Measurements from ENCODE around the gene SPG7.

The SPG7 gene

DNA sequence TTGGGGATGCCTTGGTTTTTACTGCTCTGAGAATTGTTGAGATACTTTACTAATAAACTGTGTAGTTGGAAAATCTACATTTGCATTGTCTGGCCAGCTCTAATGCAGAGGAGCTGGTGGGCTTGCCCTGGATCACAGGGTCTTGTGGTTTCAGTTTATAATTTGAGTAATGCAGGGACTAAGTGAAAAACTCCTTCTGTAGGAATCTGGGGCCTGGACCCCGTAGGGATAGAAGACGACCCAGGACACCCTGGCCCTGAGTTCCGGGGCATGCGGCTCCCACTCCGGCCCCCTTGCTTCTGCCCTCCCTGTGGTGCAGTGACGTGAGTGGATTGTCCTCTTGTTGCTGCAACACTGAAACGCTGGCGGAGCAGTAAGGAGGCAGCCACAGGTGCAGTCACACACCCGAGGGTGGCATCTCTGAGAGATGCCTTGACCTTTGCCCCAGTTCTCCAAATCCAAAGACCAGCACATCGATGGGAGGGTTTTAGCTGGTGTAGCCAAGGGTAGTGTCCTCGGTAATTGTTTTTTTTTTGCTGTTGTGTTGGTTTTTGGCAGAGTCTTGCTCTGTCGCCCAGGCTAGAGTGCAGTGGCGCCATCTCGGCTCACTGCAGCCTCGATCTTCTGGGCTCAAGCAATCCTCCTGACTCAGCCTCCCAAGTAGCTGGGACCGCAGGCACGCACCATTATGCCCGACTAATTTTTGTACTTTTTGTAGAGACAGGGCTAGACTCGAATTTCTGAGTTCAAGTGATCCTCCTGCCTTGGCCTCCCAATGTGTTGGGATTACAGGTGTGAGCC, 49.7 kb downstream of the SPG7 start:
- no peak for DNase-seq (ENCODE audit: low read depth, low spot score)
- no peak overlapping the region for H3K4me3 ChIP-seq (ENCODE audit: low read depth, low read length)
- in situ Hi-C loops (cut with HindIII; ENCODE audit: low sequenced_read_pairs) = no loop called here
- TF ChIP-seq, protein P1, sequence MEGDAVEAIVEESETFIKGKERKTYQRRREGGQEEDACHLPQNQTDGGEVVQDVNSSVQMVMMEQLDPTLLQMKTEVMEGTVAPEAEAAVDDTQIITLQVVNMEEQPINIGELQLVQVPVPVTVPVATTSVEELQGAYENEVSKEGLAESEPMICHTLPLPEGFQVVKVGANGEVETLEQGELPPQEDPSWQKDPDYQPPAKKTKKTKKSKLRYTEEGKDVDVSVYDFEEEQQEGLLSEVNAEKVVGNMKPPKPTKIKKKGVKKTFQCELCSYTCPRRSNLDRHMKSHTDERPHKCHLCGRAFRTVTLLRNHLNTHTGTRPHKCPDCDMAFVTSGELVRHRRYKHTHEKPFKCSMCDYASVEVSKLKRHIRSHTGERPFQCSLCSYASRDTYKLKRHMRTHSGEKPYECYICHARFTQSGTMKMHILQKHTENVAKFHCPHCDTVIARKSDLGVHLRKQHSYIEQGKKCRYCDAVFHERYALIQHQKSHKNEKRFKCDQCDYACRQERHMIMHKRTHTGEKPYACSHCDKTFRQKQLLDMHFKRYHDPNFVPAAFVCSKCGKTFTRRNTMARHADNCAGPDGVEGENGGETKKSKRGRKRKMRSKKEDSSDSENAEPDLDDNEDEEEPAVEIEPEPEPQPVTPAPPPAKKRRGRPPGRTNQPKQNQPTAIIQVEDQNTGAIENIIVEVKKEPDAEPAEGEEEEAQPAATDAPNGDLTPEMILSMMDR (IDR thresholded peaks at IDR 0.05; ENCODE audit: low read depth, low read length) = no peak

DNA sequence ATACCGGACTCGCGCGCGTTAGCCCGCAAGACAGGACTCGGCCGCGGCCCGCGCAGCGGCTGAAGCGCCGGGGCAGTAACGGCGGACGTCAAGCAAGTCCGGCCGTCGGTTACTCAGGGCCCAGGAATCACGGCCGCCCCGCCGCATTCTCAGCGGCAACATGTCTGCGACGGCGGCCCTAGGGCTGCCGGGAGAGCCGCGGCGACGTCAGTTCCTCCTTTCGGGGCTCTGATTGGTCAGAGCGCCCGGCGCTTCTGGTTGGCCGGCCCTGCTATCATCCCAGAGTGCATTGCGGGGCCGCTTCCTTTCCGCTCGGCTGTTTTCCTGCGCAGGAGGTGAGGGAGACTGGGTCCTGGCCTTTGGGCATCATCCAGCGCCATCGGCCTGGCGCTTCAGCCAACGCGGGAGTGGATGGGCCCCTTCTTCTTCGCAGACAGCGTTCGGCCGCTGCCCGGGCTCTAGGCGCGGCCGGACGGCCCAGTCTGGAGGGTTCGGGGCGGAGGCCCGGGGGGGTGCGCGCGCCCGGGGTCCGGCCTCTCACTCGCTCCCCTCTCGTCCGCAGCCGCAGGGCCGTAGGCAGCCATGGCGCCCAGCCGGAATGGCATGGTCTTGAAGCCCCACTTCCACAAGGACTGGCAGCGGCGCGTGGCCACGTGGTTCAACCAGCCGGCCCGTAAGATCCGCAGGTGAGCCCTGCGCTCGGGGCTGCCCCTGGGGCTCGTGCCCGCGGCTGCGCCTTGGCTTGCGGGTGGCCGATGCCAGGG, 52.4 kb downstream of the SPG7 start, which contains the start of gene RPL13:
TSS of gene RPL13 (plus strand) at position 305 of the 764 bp plus-strand sequence. CDS start at position 583, 278 bp downstream.
- DNase-seq (ENCODE audit: low read depth, low spot score) = peak; percentile 97
- in situ Hi-C loops (cut with HindIII; ENCODE audit: low sequenced_read_pairs) = no loop called here
- H3K4me3 ChIP-seq (ENCODE audit: low read depth, low read length) = peak within 1 kb of the TSS; percentile 77
- TF ChIP-seq, protein P1 (IDR thresholded peaks at IDR 0.05; ENCODE audit: low read depth, low read length) = no peak

DNA sequence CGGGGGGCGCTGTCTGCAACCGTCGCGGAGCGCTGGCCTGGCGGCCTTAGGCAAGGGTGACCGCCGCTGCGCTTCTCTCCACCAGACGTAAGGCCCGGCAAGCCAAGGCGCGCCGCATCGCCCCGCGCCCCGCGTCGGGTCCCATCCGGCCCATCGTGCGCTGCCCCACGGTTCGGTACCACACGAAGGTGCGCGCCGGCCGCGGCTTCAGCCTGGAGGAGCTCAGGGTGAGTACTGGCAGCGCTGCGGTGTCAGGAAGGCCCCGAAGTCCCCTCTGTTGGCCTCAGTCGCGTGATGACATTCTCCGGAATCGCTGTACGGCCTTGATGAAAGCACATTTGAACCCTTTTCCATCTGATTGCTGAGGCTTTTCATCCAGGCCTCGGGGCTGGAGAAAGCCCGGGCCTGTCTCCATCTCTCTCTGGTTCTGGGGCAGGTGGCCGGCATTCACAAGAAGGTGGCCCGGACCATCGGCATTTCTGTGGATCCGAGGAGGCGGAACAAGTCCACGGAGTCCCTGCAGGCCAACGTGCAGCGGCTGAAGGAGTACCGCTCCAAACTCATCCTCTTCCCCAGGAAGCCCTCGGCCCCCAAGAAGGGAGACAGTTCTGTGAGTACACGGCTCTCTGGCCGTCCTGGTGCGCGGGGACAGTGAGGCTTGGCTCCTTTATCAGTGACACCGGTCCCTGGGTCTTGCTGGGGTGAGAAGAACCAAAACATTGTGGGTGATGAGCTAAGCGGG, 53.1 kb downstream of the SPG7 start:
- in situ Hi-C loops (cut with HindIII; ENCODE audit: low sequenced_read_pairs) = no loop called here
- no peak for DNase-seq (ENCODE audit: low read depth, low spot score)
- peak overlapping the region; percentile 77 for H3K4me3 ChIP-seq (ENCODE audit: low read depth, low read length)
- TF ChIP-seq, protein P1 (IDR thresholded peaks at IDR 0.05; ENCODE audit: low read depth, low read length) = no peak

DNA sequence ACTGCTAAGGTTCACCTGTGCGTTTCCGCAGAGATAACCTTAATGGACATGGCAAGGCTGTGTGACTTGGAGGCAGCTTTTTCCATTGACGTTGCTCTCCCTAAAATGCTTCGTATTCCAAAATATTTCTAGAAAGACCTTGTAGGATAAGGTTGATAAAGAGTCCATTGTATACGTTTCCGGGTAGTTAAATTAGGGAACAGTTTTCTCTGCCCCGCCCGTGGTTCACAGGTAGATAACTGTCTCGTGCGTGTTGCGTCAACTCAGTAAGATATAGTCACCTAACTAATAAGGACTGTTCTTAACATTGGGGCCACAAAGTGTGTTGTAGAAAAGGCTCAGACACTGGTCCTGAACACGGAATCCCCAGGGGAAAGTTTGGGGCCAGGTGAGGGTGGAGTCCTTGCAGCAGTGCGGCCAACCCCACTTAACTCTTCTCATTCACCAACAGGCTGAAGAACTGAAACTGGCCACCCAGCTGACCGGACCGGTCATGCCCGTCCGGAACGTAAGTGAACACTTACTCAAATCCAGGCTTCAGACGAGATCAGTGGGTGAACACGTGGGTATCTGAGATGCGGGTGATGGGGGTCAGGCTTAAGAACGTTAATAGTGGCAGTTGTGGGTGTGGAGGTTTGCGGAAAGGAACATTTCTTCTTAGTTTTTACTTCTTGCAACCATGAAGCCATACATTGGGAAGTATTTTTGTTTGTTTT, 53.8 kb downstream of the SPG7 start:
- in situ Hi-C loops (cut with HindIII; ENCODE audit: low sequenced_read_pairs) = no loop called here
- H3K4me3 ChIP-seq (ENCODE audit: low read depth, low read length) = peak overlapping the region; percentile 77
- DNase-seq (ENCODE audit: low read depth, low spot score) = no peak
- TF ChIP-seq, protein P1 (IDR thresholded peaks at IDR 0.05; ENCODE audit: low read depth, low read length) = no peak

DNA sequence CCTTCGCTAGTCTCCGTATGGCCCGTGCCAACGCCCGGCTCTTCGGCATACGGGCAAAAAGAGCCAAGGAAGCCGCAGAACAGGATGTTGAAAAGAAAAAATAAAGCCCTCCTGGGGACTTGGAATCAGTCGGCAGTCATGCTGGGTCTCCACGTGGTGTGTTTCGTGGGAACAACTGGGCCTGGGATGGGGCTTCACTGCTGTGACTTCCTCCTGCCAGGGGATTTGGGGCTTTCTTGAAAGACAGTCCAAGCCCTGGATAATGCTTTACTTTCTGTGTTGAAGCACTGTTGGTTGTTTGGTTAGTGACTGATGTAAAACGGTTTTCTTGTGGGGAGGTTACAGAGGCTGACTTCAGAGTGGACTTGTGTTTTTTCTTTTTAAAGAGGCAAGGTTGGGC, 54.7 kb downstream of the SPG7 start:
- in situ Hi-C loops (cut with HindIII; ENCODE audit: low sequenced_read_pairs) = no loop called here
- DNase-seq (ENCODE audit: low read depth, low spot score) = peak; percentile 56
- H3K4me3 ChIP-seq (ENCODE audit: low read depth, low read length) = peak overlapping the region; percentile 77
- TF ChIP-seq, protein P1 (IDR thresholded peaks at IDR 0.05; ENCODE audit: low read depth, low read length) = no peak

All from astrocyte of the spinal cord (primary cell).